CD14-positive monocyte (primary cell): ENCODE results near the gene THRA. TPM values are rescaled to one million over a fixed set of nuclear protein-coding genes. Genes with fewer than 3 reads are reported as not detected.

ENCODE experiments used
- DNase-seq, 3 donors: peaks; one replicate each; pipeline ENCODE4 v3.0.0-alpha.2; 2011 to 2022
- H2AFZ ChIP-seq: 2 replicates; pipeline ENCODE4 v1.6.0; 2012; ENCODE audit warnings: mild to moderate bottlenecking, low read depth, low read length, inconsistent platforms; ENCODE audit not compliant: insufficient read depth, poor library complexity, severe bottlenecking
- H3K27ac ChIP-seq, 2 donors: 1 replicate in 1 of 2; 2 replicates in 1 of 2; pipeline ENCODE4 v1.5.1; 2012 to 2013; ENCODE audit warnings: low read length in 2 of 2, control low read depth in 1 of 2, inconsistent platforms in 1 of 2, low read depth in 1 of 2, mild to moderate bottlenecking in 1 of 2
- H3K27me3 ChIP-seq, 2 donors: one replicate each; pipeline versions ENCODE4 v1.6.0 to v1.6.1; 2011 to 2013; ENCODE audit warnings: low read length in 2 of 2; ENCODE audit not compliant: control insufficient read depth in 2 of 2, insufficient read depth in 2 of 2
- H3K36me3 ChIP-seq, 2 donors: replicated peaks in 1 of 2; 1 replicate in 1 of 2; 2 replicates in 1 of 2; pipeline versions ENCODE4 v1.5.1 to v1.6.1; 2012 to 2013; ENCODE audit warnings: low read length in 2 of 2, control low read depth in 1 of 2, inconsistent platforms in 1 of 2, mild to moderate bottlenecking in 1 of 2; ENCODE audit not compliant: insufficient read depth in 2 of 2, control insufficient read depth in 1 of 2
- H3K4me1 ChIP-seq, 2 donors: 1 replicate in 1 of 2; 2 replicates in 1 of 2; pipeline versions ENCODE4 v1.5.1 to v1.6.1; 2012 to 2013; ENCODE audit warnings: low read length in 2 of 2, control low read depth in 1 of 2, inconsistent platforms in 1 of 2, mild to moderate bottlenecking in 1 of 2, moderate library complexity in 1 of 2; ENCODE audit not compliant: insufficient read depth in 2 of 2, control insufficient read depth in 1 of 2
- H3K4me2 ChIP-seq: replicated peaks from 2 replicates; pipeline ENCODE3; 2012; ENCODE audit warnings: low read length, moderate library complexity, mild to moderate bottlenecking; ENCODE audit not compliant: poor library complexity, severe bottlenecking; ENCODE audit errors: extremely low read depth
- H3K4me3 ChIP-seq, 3 experiments: fragments of 200-600 bp in 1 of 3; sonication (generic) in 1 of 3; replicated peaks in 1 of 3; 1 replicate in 2 of 3; 2 replicates in 1 of 3; pipeline ENCODE4 v1.5.1; 2011 to 2013; ENCODE audit warnings: low read length in 3 of 3, mild to moderate bottlenecking in 3 of 3, control low read depth in 2 of 3, low read depth in 2 of 3, inconsistent platforms in 1 of 3, moderate library complexity in 1 of 3
- H3K79me2 ChIP-seq: 2 replicates; pipeline ENCODE4 v1.6.0; 2012; ENCODE audit warnings: mild to moderate bottlenecking, control low read depth, inconsistent platforms, low read length, moderate library complexity; ENCODE audit not compliant: insufficient read depth
- H3K9ac ChIP-seq: 2 replicates; pipeline ENCODE4 v1.6.0; 2017; ENCODE audit warnings: low read length, mild to moderate bottlenecking; ENCODE audit not compliant: insufficient read depth, poor library complexity, severe bottlenecking
- H3K9me3 ChIP-seq, 2 donors: replicated peaks in 1 of 2; 1 replicate in 1 of 2; 2 replicates in 1 of 2; pipeline versions ENCODE4 v1.5.1 to v1.6.1; 2012 to 2013; ENCODE audit warnings: low read length in 2 of 2, control low read depth in 1 of 2; ENCODE audit not compliant: control insufficient read depth in 1 of 2, insufficient read depth in 1 of 2
- H4K20me1 ChIP-seq: 2 replicates; pipeline ENCODE4 v1.6.0; 2012; ENCODE audit warnings: mild to moderate bottlenecking, low read length, control low read depth, moderate library complexity; ENCODE audit not compliant: insufficient read depth
- H3K27ac Mint-ChIP-seq, 7 donors: one replicate each; pipeline ENCODE4 v1.8.0; 2020; ENCODE audit warnings: mild to moderate bottlenecking in 7 of 7, mixed read lengths in 7 of 7, moderate library complexity in 6 of 7, inconsistent platforms in 2 of 7
- H3K27me3 Mint-ChIP-seq, 3 donors: one replicate each; pipeline ENCODE4 v1.8.0; 2021 to 2022; ENCODE audit warnings: low read depth in 3 of 3, mild to moderate bottlenecking in 3 of 3, mixed read lengths in 3 of 3, moderate library complexity in 3 of 3, inconsistent platforms in 1 of 3
- H3K36me3 Mint-ChIP-seq, 2 donors: one replicate each; pipeline ENCODE4 v1.8.0; 2020; ENCODE audit warnings: mixed read lengths in 2 of 2, inconsistent platforms in 1 of 2, mild to moderate bottlenecking in 1 of 2
- H3K4me1 Mint-ChIP-seq: one replicate; pipeline ENCODE4 v1.8.0; 2020; ENCODE audit warnings: mild to moderate bottlenecking, mixed read lengths
- H3K4me3 Mint-ChIP-seq, 2 donors: one replicate each; pipeline ENCODE4 v1.8.0; 2020; ENCODE audit warnings: mild to moderate bottlenecking in 2 of 2, mixed read lengths in 2 of 2, moderate library complexity in 1 of 2
- H3K9me3 Mint-ChIP-seq, 7 donors: one replicate each; pipeline ENCODE4 v1.8.0; 2020 to 2022; ENCODE audit warnings: mixed read lengths in 7 of 7, mild to moderate bottlenecking in 6 of 7, moderate library complexity in 6 of 7, inconsistent platforms in 2 of 7
- WGBS: methylation state at CpG from one replicate; pipeline ENCODE4 v1.1.5; 2013; ENCODE audit warnings: missing lambda C conversion rate; ENCODE audit not compliant: insufficient coverage; 5-methylcytosine and 5-hydroxymethylcytosine counted together
- intact Hi-C, 2 donors: fragments of 100-400 bp; cut with micrococcal nuclease; formaldehyde crosslinking; loops; one replicate each; pipeline versions ENCODE4 v1.15.0 to v1.15.1; 2023
- polyA plus RNA-seq, 3 donors: library from polyadenylated mRNA; depleted of rRNA in 1 of 3; unstranded in 2 of 3; stranded (reverse) in 1 of 3; fragments of 300-500 nt in 2 of 3; fragments of >200 nt in 1 of 3; fragmentation: Illumina TruSeq in 2 of 3; gene quantifications; 1 replicate in 2 of 3; 2 replicates in 1 of 3; pipeline ENCODE4 v1.2.3, GENCODE V29; 2012 to 2021
- TF ChIP-seq, protein P1 (sequence below): fragments of 200-600 bp; IDR thresholded peaks from one replicate; pipeline ENCODE4 v1.8.0; 2022; ENCODE audit warnings: antibody characterized with exemption, mild to moderate bottlenecking

Gene THRA
- polyA plus RNA-seq, 3 donors, result 2.5 to 7.5 (median 3.8) TPM

DNA sequence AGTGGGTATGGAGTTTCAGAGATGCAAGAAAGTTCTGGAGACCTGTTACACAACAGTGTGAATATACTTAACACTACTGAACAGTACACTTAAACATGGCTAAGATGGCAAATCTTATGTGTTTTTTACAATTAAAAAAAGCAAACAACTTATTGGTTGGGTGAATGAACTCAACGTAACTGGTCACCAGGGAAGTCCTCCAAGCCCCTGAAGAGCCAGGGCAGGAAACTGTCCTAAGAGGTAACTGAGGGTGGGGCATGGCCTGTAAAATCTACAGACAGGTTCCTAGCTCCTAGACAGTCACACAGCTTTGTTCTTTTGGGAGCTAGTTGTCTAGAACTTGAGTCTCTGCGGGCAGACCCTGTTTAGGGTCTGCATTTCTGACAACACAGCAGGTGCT is 37.2 kb upstream of the THRA start:
- H4K20me1 ChIP-seq, result no peaks in the 10 kb centered on the region
- H3K27me3 Mint-ChIP-seq, result no peaks in the 10 kb centered on the region
- intact Hi-C loops, result no loop called here
- H3K4me2 ChIP-seq, result no peak overlapping the region
- H3K79me2 ChIP-seq, result no peaks in the 10 kb centered on the region
- H2AFZ ChIP-seq, result no peak overlapping the region
- no peaks in the 10 kb centered on the region for H3K27me3 ChIP-seq
- H3K4me3 Mint-ChIP-seq, result no peak overlapping the region
- H3K9me3 Mint-ChIP-seq, result no peaks in the 10 kb centered on the region
- no peak overlapping the region for H3K27ac ChIP-seq
- H3K36me3 ChIP-seq, result peaks cover 69 to 92% of the 10 kb centered on the region in 2 donors
- no peak for DNase-seq
- no peaks in the 10 kb centered on the region for H3K4me1 Mint-ChIP-seq
- no peaks in the 10 kb centered on the region for H3K9me3 ChIP-seq
- no peak overlapping the region for H3K4me3 ChIP-seq
- WGBS, result 100% methylated on average over 2 of the region's 2 CpGs
- H3K4me1 ChIP-seq, result no peaks in the 10 kb centered on the region
- peaks cover 67 to 80% of the 10 kb centered on the region in 2 donors for H3K36me3 Mint-ChIP-seq
- TF ChIP-seq, protein P1, sequence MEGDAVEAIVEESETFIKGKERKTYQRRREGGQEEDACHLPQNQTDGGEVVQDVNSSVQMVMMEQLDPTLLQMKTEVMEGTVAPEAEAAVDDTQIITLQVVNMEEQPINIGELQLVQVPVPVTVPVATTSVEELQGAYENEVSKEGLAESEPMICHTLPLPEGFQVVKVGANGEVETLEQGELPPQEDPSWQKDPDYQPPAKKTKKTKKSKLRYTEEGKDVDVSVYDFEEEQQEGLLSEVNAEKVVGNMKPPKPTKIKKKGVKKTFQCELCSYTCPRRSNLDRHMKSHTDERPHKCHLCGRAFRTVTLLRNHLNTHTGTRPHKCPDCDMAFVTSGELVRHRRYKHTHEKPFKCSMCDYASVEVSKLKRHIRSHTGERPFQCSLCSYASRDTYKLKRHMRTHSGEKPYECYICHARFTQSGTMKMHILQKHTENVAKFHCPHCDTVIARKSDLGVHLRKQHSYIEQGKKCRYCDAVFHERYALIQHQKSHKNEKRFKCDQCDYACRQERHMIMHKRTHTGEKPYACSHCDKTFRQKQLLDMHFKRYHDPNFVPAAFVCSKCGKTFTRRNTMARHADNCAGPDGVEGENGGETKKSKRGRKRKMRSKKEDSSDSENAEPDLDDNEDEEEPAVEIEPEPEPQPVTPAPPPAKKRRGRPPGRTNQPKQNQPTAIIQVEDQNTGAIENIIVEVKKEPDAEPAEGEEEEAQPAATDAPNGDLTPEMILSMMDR, result no peak
- no peak overlapping the region for H3K9ac ChIP-seq
- no peak overlapping the region for H3K27ac Mint-ChIP-seq

DNA sequence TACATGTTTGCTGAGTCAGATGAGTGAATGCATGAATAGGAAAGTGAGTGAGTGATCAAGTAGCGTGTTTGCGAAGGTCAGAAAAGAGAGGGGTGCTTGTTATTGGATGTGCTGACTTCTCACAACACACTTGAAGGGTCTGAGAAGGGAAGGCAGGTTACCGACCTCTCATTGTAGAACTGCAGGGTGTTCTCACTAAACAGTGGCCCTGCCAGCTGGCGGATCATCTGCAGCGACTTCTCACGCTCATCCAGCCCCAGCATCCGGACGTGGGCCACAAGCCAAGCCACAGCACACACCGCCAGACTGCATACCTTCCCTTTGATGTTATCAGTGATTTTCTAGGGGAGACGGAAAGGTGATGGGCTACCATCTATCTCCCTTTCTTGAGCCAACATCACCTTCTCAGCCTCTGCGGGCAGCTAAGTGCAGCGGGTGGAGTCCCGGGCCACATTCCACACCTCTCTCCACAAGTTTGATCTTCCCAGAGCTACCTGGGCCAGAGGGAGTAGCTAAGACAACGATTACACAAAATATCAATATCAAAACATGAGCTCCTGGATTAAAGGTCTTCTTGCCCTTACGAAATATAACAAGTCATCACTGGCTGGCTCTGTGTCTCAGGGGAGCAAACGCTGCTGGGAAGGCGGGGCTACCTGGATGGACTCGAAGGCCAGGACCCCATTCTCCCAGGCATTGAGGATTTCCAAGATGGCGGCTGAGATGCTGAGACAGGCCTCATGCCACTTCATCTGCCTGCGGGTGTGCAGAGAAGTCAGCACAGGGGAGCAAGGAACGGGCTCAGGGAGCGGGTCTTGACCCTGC is 36.6 kb upstream of the THRA start:
- Histone ChIP-seq H3K27ac (no peak overlapping the region), H3K4me1 (no peaks in the 10 kb centered on the region), H3K4me2 (no peak overlapping the region), H3K9me3 (no peaks in the 10 kb centered on the region), H3K27me3 (no peaks in the 10 kb centered on the region), H3K79me2 (no peaks in the 10 kb centered on the region), H3K9ac (no peak overlapping the region), H3K4me3 (no peak overlapping the region), H2AFZ (no peak overlapping the region), H3K36me3 (peaks cover 70 to 94% of the 10 kb centered on the region in 2 donors), H4K20me1 (no peaks in the 10 kb centered on the region)
- intact Hi-C loops, result no loop called here
- 87% methylated on average over 21 of the region's 22 CpGs for WGBS
- no peaks in the 10 kb centered on the region for H3K27me3 Mint-ChIP-seq
- peaks cover 69 to 81% of the 10 kb centered on the region in 2 donors for H3K36me3 Mint-ChIP-seq
- DNase-seq, result no peak
- peak overlapping the region in 1 of 7 donors; percentile 54 for H3K27ac Mint-ChIP-seq
- no peak overlapping the region for H3K4me3 Mint-ChIP-seq
- H3K4me1 Mint-ChIP-seq, result no peaks in the 10 kb centered on the region
- no peaks in the 10 kb centered on the region for H3K9me3 Mint-ChIP-seq
- TF ChIP-seq, protein P1, result no peak
